Caki2 (cell line): ENCODE results near the gene OR5B21. TPM values are rescaled to one million over a fixed set of nuclear protein-coding genes. Genes with fewer than 3 reads are reported as not detected.

Source experiments
- DNase-seq: peaks from one replicate; pipeline ENCODE4 v3.0.0-alpha.2; 2015; ENCODE audit warnings: low read depth
- in situ Hi-C: cut with HindIII; loops from 2 replicates; pipeline ENCODE4 v1.10.0; 2016; ENCODE audit warnings: low sequenced_read_pairs, low pct_unique_long_range_greater_than_20kb, mixed read lengths
- total RNA-seq: library from RNA; depleted of rRNA; stranded (reverse); fragments of >200 nt; shearing (Covaris generic); gene quantifications from 2 replicates; pipeline ENCODE4 v1.2.3, GENCODE V29; 2014; ENCODE audit warnings: low replicate concordance; rRNA removed

OR5B21 gene
- total RNA-seq, 1 experiment from 2014 or later, result not detected

- no peak for DNase-seq
- in situ Hi-C loops, result no loop called here
Observed at GRCh38 chr11:58498464-58498863, 9.4 kb downstream of the OR5B21 start.

GRCh38 chr11:58497951-58498350, 10.0 kb downstream of the OR5B21 start:
- DNase-seq, result no peak
- in situ Hi-C loops, result no loop called here

- DNase-seq, result no peak
Observed at GRCh38 chr11:58495906-58496305, 12.0 kb downstream of the OR5B21 start.

GRCh38 chr11:58494101-58494500, 13.8 kb downstream of the OR5B21 start:
- in situ Hi-C loops, result no loop called here
- no peak for DNase-seq

More at GRCh38 chr11:58495906-58496305, 12.0 kb downstream of the OR5B21 start:
- in situ Hi-C loops, result no loop called here

GRCh38 chr11:58493676-58494075, 14.2 kb downstream of the OR5B21 start:
- DNase-seq, result no peak
- in situ Hi-C loops, result no loop called here

GRCh38 chr11:58490827-58491226, 17.1 kb downstream of the OR5B21 start:
- in situ Hi-C loops, result no loop called here
- DNase-seq, result no peak

GRCh38 chr11:58487170-58487569, 20.7 kb downstream of the OR5B21 start:
- DNase-seq, result no peak
- in situ Hi-C loops, result no loop called here

- DNase-seq, result no peak
- in situ Hi-C loops, result no loop called here
Observed at GRCh38 chr11:58485961-58486360, 21.9 kb downstream of the OR5B21 start.

GRCh38 chr11:58471892-58472291, 36.0 kb downstream of the OR5B21 start:
- no peak for DNase-seq
- in situ Hi-C loops, result no loop called here

- in situ Hi-C loops, result no loop called here
- DNase-seq, result no peak
Observed at GRCh38 chr11:58466293-58466692, 41.6 kb downstream of the OR5B21 start.

- no peak for DNase-seq
- in situ Hi-C loops, result no loop called here
Observed at GRCh38 chr11:58465690-58466089, 42.2 kb downstream of the OR5B21 start.

Other genes starting within 250 kb of the OR5B21 start
- not detected in 2 replicates for gene OR10W1, start 239.8 kb downstream of the OR5B21 start, total RNA-seq
- not detected in 2 replicates for gene OR5B17, start 149.0 kb downstream of the OR5B21 start, total RNA-seq
- not detected in 2 replicates for gene OR5B3, start 101.2 kb downstream of the OR5B21 start, total RNA-seq
- not detected in 2 replicates for gene OR5B2, start 80.0 kb downstream of the OR5B21 start, total RNA-seq
- gene OR5B12, start 65.9 kb downstream of the OR5B21 start, total RNA-seq, result not detected in 2 replicates
- 0.46 and 0.54 TPM in 2 replicates for gene LPXN, start 67.8 kb upstream of the OR5B21 start, total RNA-seq
- gene ZFP91, start 71.0 kb upstream of the OR5B21 start, total RNA-seq, result 26.6 and 26.8 TPM in 2 replicates
- gene CNTF, start 114.6 kb upstream of the OR5B21 start, total RNA-seq, result 0.44 TPM in 1 of 2 replicates, not detected in the other
- not detected in 2 replicates for gene GLYAT, start 223.8 kb upstream of the OR5B21 start, total RNA-seq